ENCODE measurements around the gene TRIM54. TPM values are rescaled to one million over a fixed set of nuclear protein-coding genes. Genes with fewer than 3 reads are reported as not detected.

The TRIM54 gene
- total and polyA plus RNA-seq, 9 donors, result 0.12 to 0.72 (median 0.28) TPM; not detected in 3

- no peaks in the 10 kb centered on the region for H3K9me3 ChIP-seq
- no peak overlapping the region for H3K27ac ChIP-seq
- no peaks in the 10 kb centered on the region for H3K27me3 ChIP-seq
- no peak for DNase-seq
- 71 to 85% (median 77%) methylated on average over 1 of the region's 1 CpG for WGBS, 3 donors
- no peak overlapping the region for H3K4me3 ChIP-seq
- H3K4me1 ChIP-seq (ENCODE audit: insufficient read depth), result no peaks in the 10 kb centered on the region
- no peak for TF ChIP-seq POLR2A (IDR thresholded peaks at IDR 0.05)
- TF ChIP-seq EP300 (IDR thresholded peaks at IDR 0.05), result no peak
- TF ChIP-seq, protein P1, sequence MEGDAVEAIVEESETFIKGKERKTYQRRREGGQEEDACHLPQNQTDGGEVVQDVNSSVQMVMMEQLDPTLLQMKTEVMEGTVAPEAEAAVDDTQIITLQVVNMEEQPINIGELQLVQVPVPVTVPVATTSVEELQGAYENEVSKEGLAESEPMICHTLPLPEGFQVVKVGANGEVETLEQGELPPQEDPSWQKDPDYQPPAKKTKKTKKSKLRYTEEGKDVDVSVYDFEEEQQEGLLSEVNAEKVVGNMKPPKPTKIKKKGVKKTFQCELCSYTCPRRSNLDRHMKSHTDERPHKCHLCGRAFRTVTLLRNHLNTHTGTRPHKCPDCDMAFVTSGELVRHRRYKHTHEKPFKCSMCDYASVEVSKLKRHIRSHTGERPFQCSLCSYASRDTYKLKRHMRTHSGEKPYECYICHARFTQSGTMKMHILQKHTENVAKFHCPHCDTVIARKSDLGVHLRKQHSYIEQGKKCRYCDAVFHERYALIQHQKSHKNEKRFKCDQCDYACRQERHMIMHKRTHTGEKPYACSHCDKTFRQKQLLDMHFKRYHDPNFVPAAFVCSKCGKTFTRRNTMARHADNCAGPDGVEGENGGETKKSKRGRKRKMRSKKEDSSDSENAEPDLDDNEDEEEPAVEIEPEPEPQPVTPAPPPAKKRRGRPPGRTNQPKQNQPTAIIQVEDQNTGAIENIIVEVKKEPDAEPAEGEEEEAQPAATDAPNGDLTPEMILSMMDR (IDR thresholded peaks at IDR 0.05), result no peak
- no peaks in the 10 kb centered on the region for H3K36me3 ChIP-seq
- intact Hi-C loops (cut with DNase I), result loop anchor here (5.0 to 10.0 kb wide), 3 partner anchors 181 to 313 kb away; no protein-coding TSS in a partner anchor
Observed at GRCh38 chr2:27278010-27278409, 4.2 kb upstream of the TRIM54 start.

- no peaks in the 10 kb centered on the region for H3K27me3 ChIP-seq
- no peaks in the 10 kb centered on the region for H3K4me1 ChIP-seq (ENCODE audit: insufficient read depth)
- WGBS, 3 donors, result 75 to 76% (median 75%) methylated on average over 3 of the region's 3 CpGs
- TF ChIP-seq EP300 (IDR thresholded peaks at IDR 0.05) (no peak), POLR2A (IDR thresholded peaks at IDR 0.05) (no peak)
- TF ChIP-seq, protein P1 (IDR thresholded peaks at IDR 0.05), result no peak
- no peak overlapping the region for H3K4me3 ChIP-seq
- no peak overlapping the region for H3K27ac ChIP-seq
- intact Hi-C loops (cut with DNase I), result loop anchor here in 3 of 4 donors (5.0 to 10.0 kb wide), 4 partner anchors 184 to 436 kb away; partner anchors contain the start of gene DPYSL5 (in 2 of the 3)
- no peaks in the 10 kb centered on the region for H3K36me3 ChIP-seq
- H3K9me3 ChIP-seq, result no peaks in the 10 kb centered on the region
- DNase-seq, result no peak
Observed at GRCh38 chr2:27280826-27281225, 1.4 kb upstream of the TRIM54 start.

GRCh38 chr2:27281442-27281841 lies 787 bp upstream of the TRIM54 start:
- no peak overlapping the region for H3K4me3 ChIP-seq
- WGBS, 3 donors, result 55 to 73% (median 61%) methylated on average over 3 of the region's 3 CpGs
- no peak for DNase-seq
- no peaks in the 10 kb centered on the region for H3K27me3 ChIP-seq
- H3K27ac ChIP-seq, result no peak overlapping the region
- TF ChIP-seq, protein P1 (IDR thresholded peaks at IDR 0.05), result no peak
- TF ChIP-seq POLR2A (IDR thresholded peaks at IDR 0.05) (no peak), EP300 (IDR thresholded peaks at IDR 0.05) (no peak)
- intact Hi-C loops (cut with DNase I), result loop anchor here in 3 of 4 donors (5.0 to 10.0 kb wide), 4 partner anchors 184 to 437 kb away; partner anchors contain the start of gene DPYSL5 (in 2 of the 3)
- H3K9me3 ChIP-seq, result no peaks in the 10 kb centered on the region
- H3K36me3 ChIP-seq, result no peaks in the 10 kb centered on the region
- no peaks in the 10 kb centered on the region for H3K4me1 ChIP-seq (ENCODE audit: insufficient read depth)

DNA sequence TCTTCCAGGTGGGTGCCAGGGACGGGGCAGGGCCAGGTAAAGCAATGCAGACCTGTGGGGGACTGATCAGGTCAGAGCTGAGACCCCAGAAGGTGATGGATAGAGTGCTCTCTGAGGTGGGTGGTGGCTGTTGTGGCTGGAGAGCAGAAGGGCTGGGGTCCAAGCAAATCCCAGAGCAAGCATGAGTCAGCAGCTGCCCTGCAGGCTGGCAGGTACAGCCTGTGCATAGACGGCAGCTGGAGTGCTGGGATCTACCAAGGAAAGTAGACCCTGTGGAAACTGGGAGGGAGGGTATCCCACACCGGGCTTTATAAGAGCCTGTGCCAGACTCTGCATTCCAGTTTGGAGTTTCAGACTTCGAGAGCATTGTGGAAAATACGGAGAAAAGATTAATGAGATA lies 663 bp downstream of the TRIM54 start:
- no peak for DNase-seq
- no peak overlapping the region for H3K4me3 ChIP-seq
- H3K4me1 ChIP-seq (ENCODE audit: insufficient read depth), result no peaks in the 10 kb centered on the region
- H3K9me3 ChIP-seq, result no peaks in the 10 kb centered on the region
- intact Hi-C loops (cut with DNase I), result loop anchor here in 3 of 4 donors (5.0 to 10.0 kb wide), 4 partner anchors 186 to 438 kb away; partner anchors contain the start of gene DPYSL5 (in 2 of the 3)
- H3K36me3 ChIP-seq, result no peaks in the 10 kb centered on the region
- H3K27me3 ChIP-seq, result no peaks in the 10 kb centered on the region
- H3K27ac ChIP-seq, result no peak overlapping the region
- 24 to 37% (median 26%) methylated on average over 5 of the region's 5 CpGs for WGBS, 3 donors
- no peak for TF ChIP-seq POLR2A (IDR thresholded peaks at IDR 0.05)
- no peak for TF ChIP-seq EP300 (IDR thresholded peaks at IDR 0.05)
- TF ChIP-seq, protein P1 (IDR thresholded peaks at IDR 0.05), result no peak

Data from ovary (tissue), 9 donors.